WTC11 (cell line): Measurements from ENCODE around the gene MAP3K3. TPM values are rescaled to one million over a fixed set of nuclear protein-coding genes. Genes with fewer than 3 reads are reported as not detected.
A peak's percentile ranks its signal among the peaks of the same experiment; 100 is the strongest.

ENCODE experiments used
- ATAC-seq: fragments of 200-7000 bp; cut with Tn5 transposase; 2 replicates; pipeline ENCODE4 v1.10.0; 2021; ENCODE audit warnings: mild to moderate bottlenecking, moderate library complexity
- CTCF ChIA-PET: fragments of 300-600 bp; sonication (Branson Sonifier 250); formaldehyde crosslinking; loops from one replicate; lab custom pipeline; 2021; ENCODE audit warnings: antibody characterized with exemption; lab: Charles Lee
- POLR2A ChIA-PET: fragments of 350-600 bp; sonication (Branson Sonifier 250); formaldehyde crosslinking; loops from one replicate; lab custom pipeline; 2021; ENCODE audit warnings: antibody characterized with exemption; lab: Charles Lee
- DNase-seq: peaks from one replicate; pipeline ENCODE4 v3.0.0; 2021; ENCODE audit warnings: low spot score
- H3K27ac Mint-ChIP-seq: 2 replicates; pipeline ENCODE4 v1.8.0; 2021; ENCODE audit warnings: mixed read lengths
- H3K27me3 Mint-ChIP-seq: 2 replicates; pipeline ENCODE4 v1.8.0; 2021; ENCODE audit warnings: low read depth, mild to moderate bottlenecking, moderate library complexity, mixed read lengths
- H3K36me3 Mint-ChIP-seq: 2 replicates; pipeline ENCODE4 v1.8.0; 2021; ENCODE audit warnings: mixed read lengths
- H3K4me1 Mint-ChIP-seq: 2 replicates; pipeline ENCODE4 v1.8.0; 2022; ENCODE audit warnings: mixed read lengths
- H3K4me3 Mint-ChIP-seq: 2 replicates; pipeline ENCODE4 v1.8.0; 2021; ENCODE audit warnings: mild to moderate bottlenecking, moderate library complexity, mixed read lengths
- H3K9me3 Mint-ChIP-seq: 2 replicates; pipeline ENCODE4 v1.8.0; 2021; ENCODE audit warnings: mixed read lengths
- CBFB ChIP-seq: sonication (generic); formaldehyde crosslinking; IDR thresholded peaks from 2 replicates; pipeline ENCODE4 v1.8.1; 2022; ENCODE audit warnings: mild to moderate bottlenecking, low read depth, missing genetic modification reagents
- CTCF ChIP-seq: fragments of 200-600 bp; IDR thresholded peaks from 2 replicates; pipeline ENCODE4 v1.8.0; 2022; ENCODE audit warnings: antibody characterized with exemption
- ERG ChIP-seq: fragments of 250-450 bp; sonication (Bioruptor Pico); IDR thresholded peaks from 2 replicates; pipeline ENCODE4 v1.8.0; 2021; ENCODE audit warnings: mild to moderate bottlenecking
- ESRRA ChIP-seq: sonication (generic); formaldehyde crosslinking; IDR thresholded peaks from 2 replicates; pipeline ENCODE4 v1.8.1; 2022; ENCODE audit warnings: mild to moderate bottlenecking, missing genetic modification reagents, borderline replicate concordance
- ETV6 ChIP-seq: sonication (generic); formaldehyde crosslinking; IDR thresholded peaks from 2 replicates; pipeline ENCODE4 v1.8.1; 2022; ENCODE audit warnings: mild to moderate bottlenecking, missing genetic modification reagents
- FOXP1 ChIP-seq: sonication (generic); formaldehyde crosslinking; IDR thresholded peaks from 2 replicates; pipeline ENCODE4 v1.8.0; 2022; ENCODE audit warnings: missing genetic modification reagents, mild to moderate bottlenecking, moderate library complexity, borderline replicate concordance
- GRHL2 ChIP-seq: fragments of 250-450 bp; sonication (Bioruptor Pico); IDR thresholded peaks from 2 replicates; pipeline ENCODE4 v1.8.0; 2022; ENCODE audit warnings: mild to moderate bottlenecking, moderate library complexity; ENCODE audit not compliant: insufficient replicate concordance, severe bottlenecking
- IRF2 ChIP-seq: sonication (generic); formaldehyde crosslinking; IDR thresholded peaks from 2 replicates; pipeline ENCODE4 v1.8.0; 2022; ENCODE audit warnings: low read depth, missing genetic modification reagents, borderline replicate concordance
- NFE2L1 ChIP-seq: sonication (generic); formaldehyde crosslinking; IDR thresholded peaks from 2 replicates; pipeline ENCODE4 v1.8.1; 2023; ENCODE audit warnings: missing genetic modification reagents
- PREB ChIP-seq: sonication (generic); formaldehyde crosslinking; IDR thresholded peaks from 2 replicates; pipeline ENCODE4 v1.8.1; 2022; ENCODE audit warnings: mild to moderate bottlenecking, missing genetic modification reagents, moderate library complexity, borderline replicate concordance
- PRRX2 ChIP-seq: fragments of 250-450 bp; sonication (Bioruptor Pico); IDR thresholded peaks from 2 replicates; pipeline ENCODE4 v1.8.0; 2021; ENCODE audit warnings: mild to moderate bottlenecking
- RORB ChIP-seq: fragments of 250-450 bp; sonication (Bioruptor Pico); IDR thresholded peaks from 2 replicates; pipeline ENCODE4 v1.9.0; 2021; ENCODE audit warnings: mild to moderate bottlenecking
- SMAD3 ChIP-seq: sonication (generic); formaldehyde crosslinking; IDR thresholded peaks from 2 replicates; pipeline ENCODE4 v1.8.0; 2022; ENCODE audit warnings: missing genetic modification reagents, mild to moderate bottlenecking, borderline replicate concordance
- SMAD4 ChIP-seq: sonication (generic); formaldehyde crosslinking; IDR thresholded peaks from 2 replicates; pipeline ENCODE4 v1.8.0; 2022; ENCODE audit warnings: mild to moderate bottlenecking, missing genetic modification reagents
- SP1 ChIP-seq: sonication (generic); formaldehyde crosslinking; conservative IDR thresholded peaks from 2 replicates; pipeline ENCODE4 v1.8.1; 2022; ENCODE audit warnings: missing genetic modification reagents
- TP53 ChIP-seq: sonication (generic); formaldehyde crosslinking; IDR thresholded peaks from 2 replicates; pipeline ENCODE4 v1.8.1; 2023; ENCODE audit warnings: mild to moderate bottlenecking, missing genetic modification reagents
- ZNF121 ChIP-seq: sonication (generic); formaldehyde crosslinking; IDR thresholded peaks from 2 replicates; pipeline ENCODE4 v1.8.0; 2023; ENCODE audit warnings: missing genetic modification reagents
- ZNF138 ChIP-seq: sonication (generic); formaldehyde crosslinking; conservative IDR thresholded peaks from 2 replicates; pipeline ENCODE4 v1.8.1; 2022; ENCODE audit warnings: mild to moderate bottlenecking, moderate library complexity, missing genetic modification reagents
- ZNF219 ChIP-seq: sonication (generic); formaldehyde crosslinking; IDR thresholded peaks from 2 replicates; pipeline ENCODE4 v1.8.0; 2023; ENCODE audit warnings: missing genetic modification reagents, mild to moderate bottlenecking, borderline replicate concordance
- ZNF423 ChIP-seq: fragments of 250-450 bp; sonication (Bioruptor Pico); IDR thresholded peaks from 2 replicates; pipeline ENCODE4 v2.1.2; 2022; ENCODE audit warnings: mild to moderate bottlenecking, moderate library complexity
- total RNA-seq: library from RNA; stranded (reverse); gene quantifications from 3 replicates; pipeline ENCODE4 v1.2.3, GENCODE V29; 2021
- TF ChIP-seq, protein P1 (sequence below): sonication (generic); formaldehyde crosslinking; IDR thresholded peaks from 2 replicates; pipeline ENCODE4 v1.8.1; 2022; ENCODE audit warnings: low read depth, mild to moderate bottlenecking, moderate library complexity, missing genetic modification reagents, borderline replicate concordance
- TF ChIP-seq, protein P2 (sequence below): sonication (generic); formaldehyde crosslinking; IDR thresholded peaks from 2 replicates; pipeline ENCODE4 v1.8.0; 2022; ENCODE audit warnings: mild to moderate bottlenecking, missing genetic modification reagents
- TF ChIP-seq, protein P3 (sequence below): fragments of 250-450 bp; sonication (Bioruptor Pico); IDR thresholded peaks from 2 replicates; pipeline ENCODE4 v1.9.0; 2021; ENCODE audit warnings: mild to moderate bottlenecking
- TF ChIP-seq, protein P4 (sequence below): sonication (generic); formaldehyde crosslinking; conservative IDR thresholded peaks from 2 replicates; pipeline ENCODE4 v1.8.1; 2023; ENCODE audit warnings: mild to moderate bottlenecking, low read depth, missing genetic modification reagents, moderate library complexity

Gene MAP3K3
- total RNA-seq, 1 experiment from 2014 or later = 25.7 TPM

DNA sequence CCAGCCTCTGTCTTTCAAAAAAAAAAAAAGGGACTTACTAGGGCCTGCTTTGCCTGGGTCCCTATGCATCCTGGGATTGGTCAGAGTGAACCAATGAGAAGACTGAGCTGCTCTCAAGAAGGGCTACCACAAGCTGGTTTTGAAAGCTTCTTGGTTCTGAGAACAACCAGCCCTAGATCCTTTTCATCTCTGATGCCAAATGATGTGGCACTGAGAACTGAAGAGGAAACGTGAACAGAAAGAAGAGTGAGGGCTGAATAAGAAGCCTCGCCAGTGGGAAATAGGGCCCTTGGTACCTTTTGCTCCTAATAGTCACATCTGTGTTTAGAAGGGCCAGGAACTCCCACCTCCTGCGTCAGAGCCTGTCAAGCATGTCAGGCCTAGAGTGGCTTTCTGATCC is 10.9 kb upstream of the MAP3K3 start:
- CTCF ChIA-PET = interaction anchor here (0.6 to 4.3 kb wide), 43 partner anchors 8 to 193 kb away, joined by 3 to 104 read pairs (median 5); partner anchors contain the start of genes ACE, DCAF7, KCNH6 and MAP3K3
- H3K27ac Mint-ChIP-seq = no peak overlapping the region
- TF ChIP-seq, protein P1, sequence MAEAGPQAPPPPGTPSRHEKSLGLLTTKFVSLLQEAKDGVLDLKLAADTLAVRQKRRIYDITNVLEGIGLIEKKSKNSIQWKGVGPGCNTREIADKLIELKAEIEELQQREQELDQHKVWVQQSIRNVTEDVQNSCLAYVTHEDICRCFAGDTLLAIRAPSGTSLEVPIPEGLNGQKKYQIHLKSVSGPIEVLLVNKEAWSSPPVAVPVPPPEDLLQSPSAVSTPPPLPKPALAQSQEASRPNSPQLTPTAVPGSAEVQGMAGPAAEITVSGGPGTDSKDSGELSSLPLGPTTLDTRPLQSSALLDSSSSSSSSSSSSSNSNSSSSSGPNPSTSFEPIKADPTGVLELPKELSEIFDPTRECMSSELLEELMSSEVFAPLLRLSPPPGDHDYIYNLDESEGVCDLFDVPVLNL = no peak
- TF ChIP-seq ZNF423 (CRISPR knock-in tag) (no peak), PRRX2 (CRISPR knock-in tag) (no peak), ZNF121 (CRISPR knock-in tag) (no peak), ETV6 (CRISPR knock-in tag) (no peak), GRHL2 (CRISPR knock-in tag) (no peak), NFE2L1 (CRISPR knock-in tag) (no peak), ESRRA (no peak), ERG (no peak), SMAD3 (no peak), FOXP1 (CRISPR knock-in tag) (no peak), SMAD4 (no peak), ZNF219 (no peak), TP53 (CRISPR knock-in tag) (no peak), RORB (CRISPR knock-in tag) (no peak)
- TF ChIP-seq, protein P2, sequence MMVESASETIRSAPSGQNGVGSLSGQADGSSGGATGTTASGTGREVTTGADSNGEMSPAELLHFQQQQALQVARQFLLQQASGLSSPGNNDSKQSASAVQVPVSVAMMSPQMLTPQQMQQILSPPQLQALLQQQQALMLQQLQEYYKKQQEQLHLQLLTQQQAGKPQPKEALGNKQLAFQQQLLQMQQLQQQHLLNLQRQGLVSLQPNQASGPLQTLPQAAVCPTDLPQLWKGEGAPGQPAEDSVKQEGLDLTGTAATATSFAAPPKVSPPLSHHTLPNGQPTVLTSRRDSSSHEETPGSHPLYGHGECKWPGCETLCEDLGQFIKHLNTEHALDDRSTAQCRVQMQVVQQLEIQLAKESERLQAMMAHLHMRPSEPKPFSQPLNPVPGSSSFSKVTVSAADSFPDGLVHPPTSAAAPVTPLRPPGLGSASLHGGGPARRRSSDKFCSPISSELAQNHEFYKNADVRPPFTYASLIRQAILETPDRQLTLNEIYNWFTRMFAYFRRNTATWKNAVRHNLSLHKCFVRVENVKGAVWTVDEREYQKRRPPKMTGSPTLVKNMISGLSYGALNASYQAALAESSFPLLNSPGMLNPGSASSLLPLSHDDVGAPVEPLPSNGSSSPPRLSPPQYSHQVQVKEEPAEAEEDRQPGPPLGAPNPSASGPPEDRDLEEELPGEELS (CRISPR knock-in tag) = no peak
- TF ChIP-seq, protein P3, sequence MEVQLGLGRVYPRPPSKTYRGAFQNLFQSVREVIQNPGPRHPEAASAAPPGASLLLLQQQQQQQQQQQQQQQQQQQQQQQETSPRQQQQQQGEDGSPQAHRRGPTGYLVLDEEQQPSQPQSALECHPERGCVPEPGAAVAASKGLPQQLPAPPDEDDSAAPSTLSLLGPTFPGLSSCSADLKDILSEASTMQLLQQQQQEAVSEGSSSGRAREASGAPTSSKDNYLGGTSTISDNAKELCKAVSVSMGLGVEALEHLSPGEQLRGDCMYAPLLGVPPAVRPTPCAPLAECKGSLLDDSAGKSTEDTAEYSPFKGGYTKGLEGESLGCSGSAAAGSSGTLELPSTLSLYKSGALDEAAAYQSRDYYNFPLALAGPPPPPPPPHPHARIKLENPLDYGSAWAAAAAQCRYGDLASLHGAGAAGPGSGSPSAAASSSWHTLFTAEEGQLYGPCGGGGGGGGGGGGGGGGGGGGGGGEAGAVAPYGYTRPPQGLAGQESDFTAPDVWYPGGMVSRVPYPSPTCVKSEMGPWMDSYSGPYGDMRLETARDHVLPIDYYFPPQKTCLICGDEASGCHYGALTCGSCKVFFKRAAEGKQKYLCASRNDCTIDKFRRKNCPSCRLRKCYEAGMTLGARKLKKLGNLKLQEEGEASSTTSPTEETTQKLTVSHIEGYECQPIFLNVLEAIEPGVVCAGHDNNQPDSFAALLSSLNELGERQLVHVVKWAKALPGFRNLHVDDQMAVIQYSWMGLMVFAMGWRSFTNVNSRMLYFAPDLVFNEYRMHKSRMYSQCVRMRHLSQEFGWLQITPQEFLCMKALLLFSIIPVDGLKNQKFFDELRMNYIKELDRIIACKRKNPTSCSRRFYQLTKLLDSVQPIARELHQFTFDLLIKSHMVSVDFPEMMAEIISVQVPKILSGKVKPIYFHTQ (CRISPR knock-in tag) = no peak
- no peaks in the 10 kb centered on the region for H3K9me3 Mint-ChIP-seq
- ATAC-seq = peak; percentile 46
- POLR2A ChIA-PET = no interaction called here
- H3K4me3 Mint-ChIP-seq = no peak overlapping the region
- no peaks in the 10 kb centered on the region for H3K4me1 Mint-ChIP-seq
- DNase-seq = no peak
- H3K27me3 Mint-ChIP-seq = no peaks in the 10 kb centered on the region
- peaks cover 22% of the 10 kb centered on the region for H3K36me3 Mint-ChIP-seq

GRCh38 chr17:63613663-63614062 is 8.6 kb upstream of the MAP3K3 start:
- H3K4me3 Mint-ChIP-seq = no peak overlapping the region
- ATAC-seq (no peak), DNase-seq (no peak)
- H3K9me3 Mint-ChIP-seq = no peaks in the 10 kb centered on the region
- POLR2A ChIA-PET = no interaction called here
- no peak overlapping the region for H3K27ac Mint-ChIP-seq
- no peaks in the 10 kb centered on the region for H3K27me3 Mint-ChIP-seq
- CTCF ChIA-PET = interaction anchor here (4.3 kb wide), 1 partner anchor 188 kb away, joined by 104 read pairs; no protein-coding TSS in a partner anchor
- peaks cover under 1% of the 10 kb centered on the region for H3K36me3 Mint-ChIP-seq
- no peaks in the 10 kb centered on the region for H3K4me1 Mint-ChIP-seq
- no peak for TF ChIP-seq CBFB (CRISPR knock-in tag)
- no peak for TF ChIP-seq SP1 (CRISPR knock-in tag)
- TF ChIP-seq, protein P4, sequence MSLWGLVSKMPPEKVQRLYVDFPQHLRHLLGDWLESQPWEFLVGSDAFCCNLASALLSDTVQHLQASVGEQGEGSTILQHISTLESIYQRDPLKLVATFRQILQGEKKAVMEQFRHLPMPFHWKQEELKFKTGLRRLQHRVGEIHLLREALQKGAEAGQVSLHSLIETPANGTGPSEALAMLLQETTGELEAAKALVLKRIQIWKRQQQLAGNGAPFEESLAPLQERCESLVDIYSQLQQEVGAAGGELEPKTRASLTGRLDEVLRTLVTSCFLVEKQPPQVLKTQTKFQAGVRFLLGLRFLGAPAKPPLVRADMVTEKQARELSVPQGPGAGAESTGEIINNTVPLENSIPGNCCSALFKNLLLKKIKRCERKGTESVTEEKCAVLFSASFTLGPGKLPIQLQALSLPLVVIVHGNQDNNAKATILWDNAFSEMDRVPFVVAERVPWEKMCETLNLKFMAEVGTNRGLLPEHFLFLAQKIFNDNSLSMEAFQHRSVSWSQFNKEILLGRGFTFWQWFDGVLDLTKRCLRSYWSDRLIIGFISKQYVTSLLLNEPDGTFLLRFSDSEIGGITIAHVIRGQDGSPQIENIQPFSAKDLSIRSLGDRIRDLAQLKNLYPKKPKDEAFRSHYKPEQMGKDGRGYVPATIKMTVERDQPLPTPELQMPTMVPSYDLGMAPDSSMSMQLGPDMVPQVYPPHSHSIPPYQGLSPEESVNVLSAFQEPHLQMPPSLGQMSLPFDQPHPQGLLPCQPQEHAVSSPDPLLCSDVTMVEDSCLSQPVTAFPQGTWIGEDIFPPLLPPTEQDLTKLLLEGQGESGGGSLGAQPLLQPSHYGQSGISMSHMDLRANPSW (CRISPR knock-in tag) = no peak
- no peak for TF ChIP-seq GRHL2 (CRISPR knock-in tag)
- no peak for TF ChIP-seq ZNF138
- no peak for TF ChIP-seq ZNF219
- TF ChIP-seq IRF2 (CRISPR knock-in tag) = no peak
- TF ChIP-seq NFE2L1 (CRISPR knock-in tag) = no peak
- no peak for TF ChIP-seq PREB (CRISPR knock-in tag)
- no peak for TF ChIP-seq CTCF
